ENCODE measurements around the gene SST.

GRCh38 chr3:187679638-187680396 lies 9.6 kb upstream of the SST start:
- TF ChIP-seq CTCF (conservative IDR thresholded peaks at IDR 0.05 in 1 of 2, IDR thresholded peaks at IDR 0.05 in 1 of 2; ENCODE audit: extremely low read depth in 1 of 2, insufficient read depth in 1 of 2, low read depth in 1 of 2, low read length in 2 of 2) = peak; percentile 86 to 95
- TF ChIP-seq EZH2 (IDR thresholded peaks at IDR 0.05; ENCODE audit: borderline replicate concordance, low read length) = no peak
